Left lung (tissue), 10 donors: ENCODE data around the gene UBE2D2. TPM values are rescaled to one million over a fixed set of nuclear protein-coding genes. Genes with fewer than 3 reads are reported as not detected.

Experiments
- ATAC-seq: fragments of 200-7000 bp; cut with Tn5 transposase; one replicate; pipeline ENCODE4 v1.9.1; 2020; ENCODE audit warnings: moderate library complexity
- DNase-seq, 4 donors: peaks; one replicate each; pipeline ENCODE4 v3.0.0-alpha.2; 2013 to 2020
- H3K27ac ChIP-seq, 2 donors: fragments of 200-600 bp; sonication (generic) in 1 of 2; one replicate each; pipeline versions ENCODE4 v1.5.0 to v1.8.0; 2020 to 2021
- H3K27me3 ChIP-seq, 2 donors: fragments of 200-600 bp; sonication (generic) in 1 of 2; one replicate each; pipeline versions ENCODE4 v1.5.0 to v1.8.0; 2020 to 2021
- H3K36me3 ChIP-seq, 2 donors: fragments of 200-600 bp; sonication (generic) in 1 of 2; one replicate each; pipeline versions ENCODE4 v1.5.0 to v1.8.0; 2020 to 2021
- H3K4me1 ChIP-seq, 2 donors: fragments of 200-600 bp; one replicate each; pipeline ENCODE4 v1.8.0; 2021
- H3K4me3 ChIP-seq, 2 donors: fragments of 200-600 bp; sonication (generic) in 1 of 2; one replicate each; pipeline versions ENCODE4 v1.5.0 to v1.8.0; 2020 to 2021; ENCODE audit warnings: mild to moderate bottlenecking in 1 of 2
- H3K9me3 ChIP-seq, 2 donors: fragments of 200-600 bp; sonication (generic) in 1 of 2; one replicate each; pipeline versions ENCODE4 v1.5.0 to v1.8.0; 2020 to 2021
- intact Hi-C, 2 donors: fragments of 100-400 bp; cut with DNase I; formaldehyde crosslinking; loops; one replicate each; pipeline versions ENCODE4 v1.11.2 to v1.14.2; 2022
- polyA plus RNA-seq, 6 donors: library from polyadenylated mRNA; unstranded; fragments of 120-200 nt; gene quantifications; one replicate each; pipeline ENCODE4 v1.2.1, GENCODE V29; 2013; ENCODE audit not compliant: insufficient read length in 6 of 6
- total RNA-seq, 2 donors: library from RNA; stranded (reverse); fragmentation: NEBNext Ultra II Directional; extraction: Animal tissue kit (Norgen Biotek cat#: 25700); gene quantifications; one replicate each; pipeline ENCODE4 v1.2.1, GENCODE V29; 2021
- TF ChIP-seq, protein P1 (sequence below), 2 donors: fragments of 200-600 bp; sonication (generic) in 1 of 2; IDR thresholded peaks; one replicate each; pipeline versions ENCODE4 v1.5.0 to v1.8.0; 2021; ENCODE audit warnings: antibody characterized with exemption in 2 of 2
- donor health status: DM: no; HTN: yes; CAD: no.
- donor health status: DM: no; HTN: no; CAD: no.

UBE2D2 gene
- total and polyA plus RNA-seq, 8 donors = 122 to 160 (median 145) TPM

DNA sequence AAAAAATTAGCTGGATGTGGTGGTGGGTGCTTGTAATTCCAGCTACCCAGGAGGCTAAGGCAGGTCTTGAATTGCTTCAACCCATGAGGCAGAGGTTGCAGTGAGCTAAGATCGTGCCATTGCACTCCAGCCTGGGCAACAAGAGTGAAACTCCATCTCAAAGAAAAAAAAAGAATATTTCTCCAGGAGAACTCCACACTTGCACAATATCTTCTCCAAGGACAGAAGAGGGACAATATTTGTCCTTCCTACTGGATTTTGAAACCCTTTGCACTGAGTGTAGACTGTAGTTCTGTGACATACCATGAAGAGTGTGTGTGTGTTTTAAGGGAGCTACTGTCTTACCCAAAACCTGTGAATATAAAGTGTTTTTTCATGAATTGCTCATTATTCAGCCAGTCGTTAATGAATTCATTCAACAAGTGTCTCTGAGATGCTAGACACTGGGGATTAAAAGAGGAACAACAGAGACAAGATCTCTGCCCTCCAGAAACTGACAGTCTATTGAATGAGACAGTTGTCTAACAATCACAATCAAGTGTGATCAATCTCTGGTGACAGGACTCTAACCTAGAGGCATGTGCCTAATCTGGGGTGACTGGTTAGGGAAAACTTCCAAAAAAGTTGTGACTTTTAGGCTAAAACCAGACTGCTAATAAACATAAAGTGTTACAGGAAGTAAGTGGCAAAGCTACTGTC lies 9.8 kb upstream of the UBE2D2 start:
- TF ChIP-seq, protein P1, sequence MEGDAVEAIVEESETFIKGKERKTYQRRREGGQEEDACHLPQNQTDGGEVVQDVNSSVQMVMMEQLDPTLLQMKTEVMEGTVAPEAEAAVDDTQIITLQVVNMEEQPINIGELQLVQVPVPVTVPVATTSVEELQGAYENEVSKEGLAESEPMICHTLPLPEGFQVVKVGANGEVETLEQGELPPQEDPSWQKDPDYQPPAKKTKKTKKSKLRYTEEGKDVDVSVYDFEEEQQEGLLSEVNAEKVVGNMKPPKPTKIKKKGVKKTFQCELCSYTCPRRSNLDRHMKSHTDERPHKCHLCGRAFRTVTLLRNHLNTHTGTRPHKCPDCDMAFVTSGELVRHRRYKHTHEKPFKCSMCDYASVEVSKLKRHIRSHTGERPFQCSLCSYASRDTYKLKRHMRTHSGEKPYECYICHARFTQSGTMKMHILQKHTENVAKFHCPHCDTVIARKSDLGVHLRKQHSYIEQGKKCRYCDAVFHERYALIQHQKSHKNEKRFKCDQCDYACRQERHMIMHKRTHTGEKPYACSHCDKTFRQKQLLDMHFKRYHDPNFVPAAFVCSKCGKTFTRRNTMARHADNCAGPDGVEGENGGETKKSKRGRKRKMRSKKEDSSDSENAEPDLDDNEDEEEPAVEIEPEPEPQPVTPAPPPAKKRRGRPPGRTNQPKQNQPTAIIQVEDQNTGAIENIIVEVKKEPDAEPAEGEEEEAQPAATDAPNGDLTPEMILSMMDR (IDR thresholded peaks at IDR 0.05) = no peak
- intact Hi-C loops = no loop called here

GRCh38 chr5:139552893-139553575 lies 8.1 kb upstream of the UBE2D2 start:
- ATAC-seq = no peak
- no peak for DNase-seq
- Histone ChIP-seq H3K36me3 (no peaks in the 10 kb centered on the region), H3K4me3 (no peak overlapping the region), H3K9me3 (peaks cover 0 to 3% of the 10 kb centered on the region in 2 donors), H3K27me3 (no peaks in the 10 kb centered on the region), H3K4me1 (no peaks in the 10 kb centered on the region), H3K27ac (no peak overlapping the region)
- TF ChIP-seq, protein P1 (IDR thresholded peaks at IDR 0.05) = no peak
- intact Hi-C loops = no loop called here

More for the DNA sequence above, 9.8 kb upstream of the UBE2D2 start:
- Histone ChIP-seq H3K36me3 (no peaks in the 10 kb centered on the region), H3K4me1 (no peaks in the 10 kb centered on the region), H3K27me3 (no peaks in the 10 kb centered on the region), H3K9me3 (peaks cover 0 to 3% of the 10 kb centered on the region in 2 donors), H3K4me3 (no peak overlapping the region), H3K27ac (no peak overlapping the region)
- ATAC-seq (no peak), DNase-seq (no peak)

GRCh38 chr5:139554264-139554663 lies 6.9 kb upstream of the UBE2D2 start:
- Histone ChIP-seq H3K4me1 (no peaks in the 10 kb centered on the region), H3K4me3 (no peak overlapping the region), H3K9me3 (peaks cover 0 to 3% of the 10 kb centered on the region in 2 donors), H3K27ac (no peak overlapping the region), H3K27me3 (no peaks in the 10 kb centered on the region), H3K36me3 (no peaks in the 10 kb centered on the region)
- intact Hi-C loops = no loop called here
- DNase-seq (no peak), ATAC-seq (no peak)
- TF ChIP-seq, protein P1 (IDR thresholded peaks at IDR 0.05) = no peak

- TF ChIP-seq, protein P1 (IDR thresholded peaks at IDR 0.05) = no peak
- ATAC-seq (no peak), DNase-seq (no peak)
- intact Hi-C loops = no loop called here
- Histone ChIP-seq H3K4me1 (peaks cover 4 to 11% of the 10 kb centered on the region in 2 donors), H3K36me3 (no peaks in the 10 kb centered on the region), H3K9me3 (no peaks in the 10 kb centered on the region), H3K4me3 (no peak overlapping the region), H3K27ac (no peak overlapping the region), H3K27me3 (no peaks in the 10 kb centered on the region)
These were observed 3.3 kb upstream of the UBE2D2 start for GRCh38 chr5:139557811-139558210.

DNA sequence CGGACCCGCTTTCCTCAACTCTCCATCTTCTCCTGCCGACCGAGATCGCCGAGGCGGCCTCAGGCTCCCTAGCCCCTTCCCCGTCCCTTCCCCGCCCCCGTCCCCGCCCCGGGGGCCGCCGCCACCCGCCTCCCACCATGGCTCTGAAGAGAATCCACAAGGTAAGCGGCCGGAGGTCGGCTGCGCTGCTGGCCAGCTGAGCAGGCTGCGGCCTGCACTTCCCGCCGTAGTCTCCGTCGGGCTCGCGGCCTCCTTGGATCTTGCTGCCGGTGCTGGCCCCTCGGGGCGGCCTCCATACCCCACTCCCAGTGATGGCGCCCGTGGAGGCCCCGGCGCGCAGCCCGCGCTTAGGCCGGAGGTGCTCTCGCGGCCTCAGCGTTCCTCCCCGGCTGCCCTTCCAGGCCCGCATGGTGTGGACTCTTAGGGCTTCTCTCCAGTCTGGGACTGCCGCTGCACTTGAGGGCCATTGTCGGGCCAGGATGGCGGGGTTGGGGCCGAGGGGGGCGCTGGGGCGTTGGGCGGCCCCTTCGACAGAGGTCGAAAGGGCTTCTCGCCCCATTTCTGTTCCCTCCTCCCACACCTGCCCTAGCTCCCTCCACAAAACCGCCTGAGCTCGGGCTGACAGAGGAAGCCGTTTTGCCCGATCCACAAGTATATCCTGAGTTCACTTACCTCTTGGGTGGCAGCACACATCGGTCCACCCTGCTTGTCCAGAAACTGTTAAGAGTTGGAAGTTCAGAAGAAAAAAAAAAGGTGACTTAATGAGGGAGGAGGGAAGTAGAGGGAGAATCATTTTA lies 714 bp downstream of the UBE2D2 start:
- Histone ChIP-seq H3K27ac (peak overlapping the region; percentile 94 to 97), H3K4me3 (peak overlapping the region; percentile 77 to 85), H3K9me3 (no peaks in the 10 kb centered on the region), H3K36me3 (no peaks in the 10 kb centered on the region), H3K27me3 (no peaks in the 10 kb centered on the region), H3K4me1 (peaks cover 32 to 51% of the 10 kb centered on the region in 2 donors)
- intact Hi-C loops = no loop called here
- peak; percentile 42 for ATAC-seq
- peak in 3 of 4 donors; percentile 41 to 90 (median 61) for DNase-seq
- TF ChIP-seq, protein P1 (IDR thresholded peaks at IDR 0.05) = no peak
